IMR-90 (cell line): ENCODE results near the gene GPRIN2.

ENCODE experiments used
- FOS ChIP-seq: fragments of 150-350 bp; IDR thresholded peaks from 2 replicates; pipeline ENCODE4 v1.6.1; 2016; ENCODE audit warnings: low read depth, low read length
- TF ChIP-seq, protein P1 (sequence below): conservative IDR thresholded peaks from 2 replicates; pipeline ENCODE4 v1.5.1; 2012; ENCODE audit warnings: mild to moderate bottlenecking, low read depth, low read length, improper control_type of control experiment

DNA sequence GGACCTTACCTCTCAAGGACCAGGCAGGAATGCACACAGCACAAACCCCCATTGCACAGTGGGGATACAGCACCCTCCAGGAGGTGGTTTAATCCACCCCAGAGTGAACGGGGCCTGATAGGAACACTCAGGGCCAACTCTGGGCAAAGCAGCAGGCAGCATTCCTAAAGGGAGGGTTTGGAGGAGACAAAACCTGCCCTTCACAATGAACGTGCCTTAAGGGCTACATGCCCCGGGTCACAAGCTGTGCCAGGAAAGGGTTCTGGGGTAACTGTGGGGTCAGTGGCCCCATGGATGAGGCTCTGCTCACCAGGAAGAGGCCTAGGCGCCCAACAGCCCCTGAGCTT, 1.1 kb downstream of the GPRIN2 start:
- TF ChIP-seq, protein P1, sequence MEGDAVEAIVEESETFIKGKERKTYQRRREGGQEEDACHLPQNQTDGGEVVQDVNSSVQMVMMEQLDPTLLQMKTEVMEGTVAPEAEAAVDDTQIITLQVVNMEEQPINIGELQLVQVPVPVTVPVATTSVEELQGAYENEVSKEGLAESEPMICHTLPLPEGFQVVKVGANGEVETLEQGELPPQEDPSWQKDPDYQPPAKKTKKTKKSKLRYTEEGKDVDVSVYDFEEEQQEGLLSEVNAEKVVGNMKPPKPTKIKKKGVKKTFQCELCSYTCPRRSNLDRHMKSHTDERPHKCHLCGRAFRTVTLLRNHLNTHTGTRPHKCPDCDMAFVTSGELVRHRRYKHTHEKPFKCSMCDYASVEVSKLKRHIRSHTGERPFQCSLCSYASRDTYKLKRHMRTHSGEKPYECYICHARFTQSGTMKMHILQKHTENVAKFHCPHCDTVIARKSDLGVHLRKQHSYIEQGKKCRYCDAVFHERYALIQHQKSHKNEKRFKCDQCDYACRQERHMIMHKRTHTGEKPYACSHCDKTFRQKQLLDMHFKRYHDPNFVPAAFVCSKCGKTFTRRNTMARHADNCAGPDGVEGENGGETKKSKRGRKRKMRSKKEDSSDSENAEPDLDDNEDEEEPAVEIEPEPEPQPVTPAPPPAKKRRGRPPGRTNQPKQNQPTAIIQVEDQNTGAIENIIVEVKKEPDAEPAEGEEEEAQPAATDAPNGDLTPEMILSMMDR, result no peak
- TF ChIP-seq FOS, result no peak
